ENCODE data around the gene ADGB. TPM values are rescaled to one million over a fixed set of nuclear protein-coding genes. Genes with fewer than 3 reads are reported as not detected.
A peak's percentile ranks its signal among the peaks of the same experiment; 100 is the strongest.

Gene ADGB
- total RNA-seq, 2 experiments from 2014 or later: not detected

- Histone ChIP-seq H3K36me3 (ENCODE audit: insufficient read depth, low read length) (no peaks in the 10 kb centered on the region), H3K9me3 (ENCODE audit: low read length) (no peaks in the 10 kb centered on the region), H3K4me3 (ENCODE audit: low read depth, low read length, poor library complexity, severe bottlenecking) (no peak overlapping the region), H3K4me2 (ENCODE audit: low read length) (no peak overlapping the region), H3K4me1 (ENCODE audit: insufficient read depth, low read length, poor library complexity, severe bottlenecking) (peaks cover 4% of the 10 kb centered on the region), H3K79me2 (ENCODE audit: insufficient read depth, low read depth, low read length) (no peaks in the 10 kb centered on the region), H4K20me1 (ENCODE audit: insufficient read depth, low read length) (no peaks in the 10 kb centered on the region), H3K27ac (ENCODE audit: low read depth, low read length, poor library complexity, severe bottlenecking) (no peak overlapping the region), H2AFZ (ENCODE audit: low read length) (no peak overlapping the region), H3K9me2 (ENCODE audit: insufficient read depth, low read length) (no peaks in the 10 kb centered on the region)
- POLR2A ChIA-PET: interaction anchor here (1.0 kb wide), 1 partner anchor 13 kb away, joined by 3 read pairs; no protein-coding TSS in a partner anchor
- no TSS peak for BruUV-seq (replicated peaks)
- TF ChIP-seq EZH2phosphoT487 (IDR thresholded peaks at IDR 0.05; ENCODE audit: borderline replicate concordance, low read depth, low read length) (no peak), CTCF (conservative IDR thresholded peaks at IDR 0.05; ENCODE audit: low read length) (no peak)
- intact Hi-C loops (cut with micrococcal nuclease; ENCODE audit: unreplicated experiment): no loop called here
- no peak for DNase-seq (ENCODE audit: low spot score)
- CTCF ChIA-PET (ENCODE audit: unreplicated experiment): no interaction called here
These were observed 4.3 kb upstream of the ADGB start for GRCh38 chr6:146594495-146594894.

- CTCF ChIA-PET (ENCODE audit: unreplicated experiment): no interaction called here
- TF ChIP-seq CTCF (conservative IDR thresholded peaks at IDR 0.05; ENCODE audit: low read length): no peak
- no peak for TF ChIP-seq EZH2phosphoT487 (IDR thresholded peaks at IDR 0.05; ENCODE audit: borderline replicate concordance, low read depth, low read length)
- POLR2A ChIA-PET: interaction anchor here (0.6 kb wide), 1 partner anchor 317 kb away, joined by 3 read pairs; no protein-coding TSS in a partner anchor
- no peak overlapping the region for H3K4me3 ChIP-seq (ENCODE audit: low read depth, low read length, poor library complexity, severe bottlenecking)
- no peak overlapping the region for H3K4me2 ChIP-seq (ENCODE audit: low read length)
- no peak overlapping the region for H3K27ac ChIP-seq (ENCODE audit: low read depth, low read length, poor library complexity, severe bottlenecking)
- no peaks in the 10 kb centered on the region for H3K36me3 ChIP-seq (ENCODE audit: insufficient read depth, low read length)
- no peak overlapping the region for H2AFZ ChIP-seq (ENCODE audit: low read length)
- H3K4me1 ChIP-seq (ENCODE audit: insufficient read depth, low read length, poor library complexity, severe bottlenecking): peaks cover 4% of the 10 kb centered on the region
- no peaks in the 10 kb centered on the region for H3K9me2 ChIP-seq (ENCODE audit: insufficient read depth, low read length)
- peak; percentile 13 for DNase-seq (ENCODE audit: low spot score)
- H3K9me3 ChIP-seq (ENCODE audit: low read length): no peaks in the 10 kb centered on the region
- no peaks in the 10 kb centered on the region for H4K20me1 ChIP-seq (ENCODE audit: insufficient read depth, low read length)
- BruUV-seq (replicated peaks): no TSS peak
- intact Hi-C loops (cut with micrococcal nuclease; ENCODE audit: unreplicated experiment): no loop called here
- no peaks in the 10 kb centered on the region for H3K79me2 ChIP-seq (ENCODE audit: insufficient read depth, low read depth, low read length)
These were observed 2.6 kb upstream of the ADGB start for GRCh38 chr6:146595972-146596731.

GRCh38 chr6:146601352-146601751 is 2.6 kb downstream of the ADGB start:
- Histone ChIP-seq H3K9me3 (ENCODE audit: low read length) (no peaks in the 10 kb centered on the region), H3K9me2 (ENCODE audit: insufficient read depth, low read length) (no peaks in the 10 kb centered on the region), H3K4me2 (ENCODE audit: low read length) (no peak overlapping the region), H3K4me1 (ENCODE audit: insufficient read depth, low read length, poor library complexity, severe bottlenecking) (no peaks in the 10 kb centered on the region), H4K20me1 (ENCODE audit: insufficient read depth, low read length) (no peaks in the 10 kb centered on the region), H3K27ac (ENCODE audit: low read depth, low read length, poor library complexity, severe bottlenecking) (no peak overlapping the region), H3K79me2 (ENCODE audit: insufficient read depth, low read depth, low read length) (no peaks in the 10 kb centered on the region), H3K4me3 (ENCODE audit: low read depth, low read length, poor library complexity, severe bottlenecking) (no peak overlapping the region), H2AFZ (ENCODE audit: low read length) (no peak overlapping the region), H3K36me3 (ENCODE audit: insufficient read depth, low read length) (no peaks in the 10 kb centered on the region)
- no TSS peak for BruUV-seq (replicated peaks)
- POLR2A ChIA-PET: interaction anchor here (0.6 to 0.7 kb wide), 3 partner anchors 12 to 287 kb away, joined by 3 read pairs; no protein-coding TSS in a partner anchor
- DNase-seq (ENCODE audit: low spot score): no peak
- intact Hi-C loops (cut with micrococcal nuclease; ENCODE audit: unreplicated experiment): no loop called here
- no peak for TF ChIP-seq EZH2phosphoT487 (IDR thresholded peaks at IDR 0.05; ENCODE audit: borderline replicate concordance, low read depth, low read length)
- TF ChIP-seq CTCF (conservative IDR thresholded peaks at IDR 0.05; ENCODE audit: low read length): no peak
- CTCF ChIA-PET (ENCODE audit: unreplicated experiment): no interaction called here

Measured in OCI-LY7 (cell line).